SK-N-SH treated with all-trans-retinoic acid at 6 μM for 48 hours (cell line): ENCODE measurements around the gene LRRC15.

Experiments used
- ATAC-seq: fragments of 200-7000 bp; cut with Tn5 transposase; 3 replicates; pipeline ENCODE4 v1.9.1; 2020; ENCODE audit warnings: mild to moderate bottlenecking, moderate library complexity
- BACH2 ChIP-seq: fragments of 250-450 bp; sonication (Bioruptor Pico); IDR thresholded peaks from 2 replicates; pipeline ENCODE4 v1.9.0; 2021; ENCODE audit warnings: mild to moderate bottlenecking, borderline replicate concordance
- CREB5 ChIP-seq: fragments of 250-450 bp; sonication (Bioruptor Pico); IDR thresholded peaks from 2 replicates; pipeline ENCODE4 v1.5.1; 2020; ENCODE audit warnings: low read depth, mild to moderate bottlenecking, moderate library complexity
- CSDC2 ChIP-seq: fragments of 250-450 bp; sonication (Bioruptor Pico); IDR thresholded peaks from 2 replicates; pipeline ENCODE4 v1.5.0; 2020; ENCODE audit warnings: mild to moderate bottlenecking, moderate library complexity
- ESRRG ChIP-seq: fragments of 250-450 bp; sonication (Bioruptor Pico); IDR thresholded peaks from 2 replicates; pipeline ENCODE4 v1.6.1; 2021; ENCODE audit warnings: mild to moderate bottlenecking
- ISL1 ChIP-seq: fragments of 250-450 bp; sonication (Bioruptor Pico); IDR thresholded peaks from 2 replicates; pipeline ENCODE4 v2.1.2; 2022; ENCODE audit warnings: mild to moderate bottlenecking, moderate library complexity
- OSR1 ChIP-seq: fragments of 250-450 bp; sonication (Bioruptor Pico); IDR thresholded peaks from 2 replicates; pipeline ENCODE4 v1.8.0; 2022; ENCODE audit warnings: moderate library complexity, mild to moderate bottlenecking, inconsistent platforms
- PATZ1 ChIP-seq: fragments of 250-450 bp; sonication (Bioruptor Pico); IDR thresholded peaks from 2 replicates; pipeline ENCODE4 v1.8.0; 2020; ENCODE audit warnings: mild to moderate bottlenecking, moderate library complexity, borderline replicate concordance
- PPARA ChIP-seq: fragments of 250-450 bp; sonication (Bioruptor Pico); IDR thresholded peaks from 2 replicates; pipeline ENCODE4 v1.5.0; 2020; ENCODE audit warnings: mild to moderate bottlenecking, borderline replicate concordance
- RARB ChIP-seq: fragments of 250-450 bp; sonication (Bioruptor Pico); IDR thresholded peaks from 2 replicates; pipeline ENCODE4 v1.8.0; 2021; ENCODE audit warnings: mild to moderate bottlenecking, moderate library complexity
- SNAI2 ChIP-seq: fragments of 250-450 bp; sonication (Bioruptor Pico); IDR thresholded peaks from 2 replicates; pipeline ENCODE4 v1.5.0; 2020; ENCODE audit warnings: mild to moderate bottlenecking, moderate library complexity
- TCF4 ChIP-seq: fragments of 250-450 bp; sonication (Bioruptor Pico); IDR thresholded peaks from 2 replicates; pipeline ENCODE4 v1.8.0; 2021; ENCODE audit warnings: mild to moderate bottlenecking, moderate library complexity, borderline replicate concordance
- TSHZ2 ChIP-seq: fragments of 250-450 bp; sonication (Bioruptor Pico); IDR thresholded peaks from 2 replicates; pipeline ENCODE4 v1.5.0; 2020; ENCODE audit warnings: mild to moderate bottlenecking, moderate library complexity
- ZC3H10 ChIP-seq: fragments of 250-450 bp; sonication (Bioruptor Pico); IDR thresholded peaks from 2 replicates; pipeline ENCODE4 v1.5.1; 2021; ENCODE audit warnings: mild to moderate bottlenecking, moderate library complexity
- ZFP3 ChIP-seq: fragments of 250-450 bp; sonication (Bioruptor Pico); IDR thresholded peaks from 2 replicates; pipeline ENCODE4 v1.5.0; 2020; ENCODE audit warnings: mild to moderate bottlenecking, moderate library complexity
- ZFP30 ChIP-seq: fragments of 450-650 bp; formaldehyde crosslinking; IDR thresholded peaks from 2 replicates; pipeline ENCODE4 v1.5.0; 2022; ENCODE audit warnings: mild to moderate bottlenecking, moderate library complexity
- ZNF565 ChIP-seq: fragments of 450-650 bp; formaldehyde crosslinking; conservative IDR thresholded peaks from 2 replicates; pipeline ENCODE4 v1.5.0; 2020; ENCODE audit warnings: low read depth, mild to moderate bottlenecking, moderate library complexity
- ZNF70 ChIP-seq: fragments of 450-650 bp; formaldehyde crosslinking; IDR thresholded peaks from 2 replicates; pipeline ENCODE4 v1.5.0; 2020; ENCODE audit warnings: mild to moderate bottlenecking, moderate library complexity
- TF ChIP-seq, protein P1 (sequence below): fragments of 250-450 bp; sonication (Bioruptor Pico); IDR thresholded peaks from 2 replicates; pipeline ENCODE4 v1.8.0; 2021; ENCODE audit warnings: low read depth, mild to moderate bottlenecking, moderate library complexity, borderline replicate concordance
- TF ChIP-seq, protein P2 (sequence below): fragments of 250-450 bp; sonication (Bioruptor Pico); IDR thresholded peaks from 2 replicates; pipeline ENCODE4 v1.5.1; 2021; ENCODE audit warnings: mild to moderate bottlenecking, moderate library complexity

LRRC15 gene

GRCh38 chr3:194386066-194386465, 16.5 kb upstream of the LRRC15 start:
- TF ChIP-seq ZFP3 (CRISPR knock-in tag) (no peak), BACH2 (CRISPR knock-in tag) (no peak), ZNF565 (no peak), ESRRG (CRISPR knock-in tag) (no peak), OSR1 (no peak), RARB (CRISPR knock-in tag) (no peak), TSHZ2 (no peak), ISL1 (no peak)
- TF ChIP-seq, all 23 proteins: peak for 0
- ATAC-seq, result no peak

GRCh38 chr3:194384569-194385001, 15.0 kb upstream of the LRRC15 start:
- TF ChIP-seq CSDC2 (no peak), ESRRG (CRISPR knock-in tag) (no peak), PATZ1 (CRISPR knock-in tag) (no peak), PPARA (CRISPR knock-in tag) (no peak), CREB5 (CRISPR knock-in tag) (no peak), TCF4 (CRISPR knock-in tag) (no peak), BACH2 (CRISPR knock-in tag) (no peak), SNAI2 (CRISPR knock-in tag) (no peak), RARB (CRISPR knock-in tag) (no peak), ZC3H10 (CRISPR knock-in tag) (no peak), ZFP30 (CRISPR knock-in tag) (no peak), ZNF70 (CRISPR knock-in tag) (no peak), TSHZ2 (no peak)
- TF ChIP-seq, protein P1, sequence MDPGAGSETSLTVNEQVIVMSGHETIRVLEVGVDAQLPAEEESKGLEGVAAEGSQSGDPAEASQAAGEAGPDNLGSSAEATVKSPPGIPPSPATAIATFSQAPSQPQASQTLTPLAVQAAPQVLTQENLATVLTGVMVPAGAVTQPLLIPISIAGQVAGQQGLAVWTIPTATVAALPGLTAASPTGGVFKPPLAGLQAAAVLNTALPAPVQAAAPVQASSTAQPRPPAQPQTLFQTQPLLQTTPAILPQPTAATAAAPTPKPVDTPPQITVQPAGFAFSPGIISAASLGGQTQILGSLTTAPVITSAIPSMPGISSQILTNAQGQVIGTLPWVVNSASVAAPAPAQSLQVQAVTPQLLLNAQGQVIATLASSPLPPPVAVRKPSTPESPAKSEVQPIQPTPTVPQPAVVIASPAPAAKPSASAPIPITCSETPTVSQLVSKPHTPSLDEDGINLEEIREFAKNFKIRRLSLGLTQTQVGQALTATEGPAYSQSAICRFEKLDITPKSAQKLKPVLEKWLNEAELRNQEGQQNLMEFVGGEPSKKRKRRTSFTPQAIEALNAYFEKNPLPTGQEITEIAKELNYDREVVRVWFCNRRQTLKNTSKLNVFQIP, result no peak
- TF ChIP-seq, protein P2, sequence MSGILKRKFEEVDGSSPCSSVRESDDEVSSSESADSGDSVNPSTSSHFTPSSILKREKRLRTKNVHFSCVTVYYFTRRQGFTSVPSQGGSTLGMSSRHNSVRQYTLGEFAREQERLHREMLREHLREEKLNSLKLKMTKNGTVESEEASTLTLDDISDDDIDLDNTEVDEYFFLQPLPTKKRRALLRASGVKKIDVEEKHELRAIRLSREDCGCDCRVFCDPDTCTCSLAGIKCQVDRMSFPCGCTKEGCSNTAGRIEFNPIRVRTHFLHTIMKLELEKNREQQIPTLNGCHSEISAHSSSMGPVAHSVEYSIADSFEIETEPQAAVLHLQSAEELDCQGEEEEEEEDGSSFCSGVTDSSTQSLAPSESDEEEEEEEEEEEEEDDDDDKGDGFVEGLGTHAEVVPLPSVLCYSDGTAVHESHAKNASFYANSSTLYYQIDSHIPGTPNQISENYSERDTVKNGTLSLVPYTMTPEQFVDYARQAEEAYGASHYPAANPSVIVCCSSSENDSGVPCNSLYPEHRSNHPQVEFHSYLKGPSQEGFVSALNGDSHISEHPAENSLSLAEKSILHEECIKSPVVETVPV (CRISPR knock-in tag), result no peak
- ATAC-seq, result no peak

DNA sequence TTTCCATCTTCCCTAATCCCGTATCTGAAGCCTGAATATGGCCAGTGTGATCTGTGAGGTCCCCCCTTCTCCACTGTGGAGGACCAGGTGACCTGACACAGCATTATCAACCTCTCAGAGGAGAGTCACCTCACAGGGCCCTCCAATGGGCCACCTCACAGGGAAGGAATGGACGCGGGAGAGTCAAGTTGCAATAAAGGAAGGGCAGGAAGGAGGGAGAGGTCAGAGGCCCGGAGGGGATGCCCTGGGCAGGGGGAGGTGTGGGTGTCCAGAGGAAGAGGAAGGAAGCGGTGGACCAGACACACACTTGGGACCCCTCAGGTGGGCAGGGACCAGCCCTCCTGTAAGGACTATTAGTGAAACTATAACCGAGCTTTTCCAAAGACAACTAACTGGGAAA, 14.6 kb upstream of the LRRC15 start:
- no peak for ATAC-seq
- TF ChIP-seq PATZ1 (CRISPR knock-in tag) (no peak), ZFP30 (CRISPR knock-in tag) (no peak), BACH2 (CRISPR knock-in tag) (no peak), CSDC2 (no peak), TSHZ2 (no peak)
- TF ChIP-seq, protein P2 (CRISPR knock-in tag), result no peak
